Measurements from ENCODE around the gene RET. TPM values are rescaled to one million over a fixed set of nuclear protein-coding genes. Genes with fewer than 3 reads are reported as not detected.

RET gene
- total RNA-seq, result 10 to 100 TPM in 1 of 6 experiments, 1 to 10 TPM in 3, under 1 TPM in 2; 0.53 to 10.2 (median 1.4) TPM
- long read RNA-seq, result 0 reads

DNA sequence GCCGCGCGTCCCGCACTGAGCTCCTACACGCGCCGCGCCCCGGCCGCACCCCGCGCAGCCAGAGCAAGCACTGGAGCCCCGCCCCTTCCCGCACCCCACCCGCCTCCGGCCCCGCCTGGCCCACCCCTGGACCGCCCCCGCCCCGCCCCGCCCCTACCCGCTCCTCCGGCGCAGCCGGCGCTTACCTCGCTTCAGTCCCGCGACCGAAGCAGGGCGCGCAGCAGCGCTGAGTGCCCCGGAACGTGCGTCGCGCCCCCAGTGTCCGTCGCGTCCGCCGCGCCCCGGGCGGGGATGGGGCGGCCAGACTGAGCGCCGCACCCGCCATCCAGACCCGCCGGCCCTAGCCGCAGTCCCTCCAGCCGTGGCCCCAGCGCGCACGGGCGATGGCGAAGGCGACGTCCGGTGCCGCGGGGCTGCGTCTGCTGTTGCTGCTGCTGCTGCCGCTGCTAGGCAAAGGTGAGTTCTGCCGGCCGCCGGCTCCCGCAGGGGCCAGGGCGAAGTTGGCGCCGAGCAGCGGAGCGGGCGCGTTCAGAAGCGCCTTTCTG, at the start of gene RET:
Gene RET (plus strand): TSS at position 194 of the 545 bp plus-strand sequence. CDS start 190 bp downstream, at position 384.
- Histone ChIP-seq H3K4me1 (peaks cover 0 to 7% (median 0%) of the 10 kb centered on the region in 4 donors), H3K27me3 (no peaks in the 10 kb centered on the region), H3K27ac (no peak within 1 kb of the TSS), H3K9me3 (no peaks in the 10 kb centered on the region), H3K36me3 (no peaks in the 10 kb centered on the region), H3K4me3 (peak within 1 kb of the TSS; percentile 48 to 62 (median 52))
- 0% methylated on average over 6 of the region's 78 CpGs for WGBS (ENCODE audit: insufficient coverage, low coverage, low lambda C conversion rate, missing lambda C conversion rate)
- TF ChIP-seq POLR2A (IDR thresholded peaks at IDR 0.05), result no peak
- TF ChIP-seq, protein P1, sequence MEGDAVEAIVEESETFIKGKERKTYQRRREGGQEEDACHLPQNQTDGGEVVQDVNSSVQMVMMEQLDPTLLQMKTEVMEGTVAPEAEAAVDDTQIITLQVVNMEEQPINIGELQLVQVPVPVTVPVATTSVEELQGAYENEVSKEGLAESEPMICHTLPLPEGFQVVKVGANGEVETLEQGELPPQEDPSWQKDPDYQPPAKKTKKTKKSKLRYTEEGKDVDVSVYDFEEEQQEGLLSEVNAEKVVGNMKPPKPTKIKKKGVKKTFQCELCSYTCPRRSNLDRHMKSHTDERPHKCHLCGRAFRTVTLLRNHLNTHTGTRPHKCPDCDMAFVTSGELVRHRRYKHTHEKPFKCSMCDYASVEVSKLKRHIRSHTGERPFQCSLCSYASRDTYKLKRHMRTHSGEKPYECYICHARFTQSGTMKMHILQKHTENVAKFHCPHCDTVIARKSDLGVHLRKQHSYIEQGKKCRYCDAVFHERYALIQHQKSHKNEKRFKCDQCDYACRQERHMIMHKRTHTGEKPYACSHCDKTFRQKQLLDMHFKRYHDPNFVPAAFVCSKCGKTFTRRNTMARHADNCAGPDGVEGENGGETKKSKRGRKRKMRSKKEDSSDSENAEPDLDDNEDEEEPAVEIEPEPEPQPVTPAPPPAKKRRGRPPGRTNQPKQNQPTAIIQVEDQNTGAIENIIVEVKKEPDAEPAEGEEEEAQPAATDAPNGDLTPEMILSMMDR (IDR thresholded peaks at IDR 0.05), result no peak
- peak; percentile 63 to 81 (median 80) for ATAC-seq
- peak in 2 of 3 donors; percentile 54 to 80 for DNase-seq
- intact Hi-C loops (cut with DNase I), result loop anchor here in 1 of 2 donors (10.0 kb wide), 1 partner anchor 122 kb away; no protein-coding TSS in a partner anchor

DNA sequence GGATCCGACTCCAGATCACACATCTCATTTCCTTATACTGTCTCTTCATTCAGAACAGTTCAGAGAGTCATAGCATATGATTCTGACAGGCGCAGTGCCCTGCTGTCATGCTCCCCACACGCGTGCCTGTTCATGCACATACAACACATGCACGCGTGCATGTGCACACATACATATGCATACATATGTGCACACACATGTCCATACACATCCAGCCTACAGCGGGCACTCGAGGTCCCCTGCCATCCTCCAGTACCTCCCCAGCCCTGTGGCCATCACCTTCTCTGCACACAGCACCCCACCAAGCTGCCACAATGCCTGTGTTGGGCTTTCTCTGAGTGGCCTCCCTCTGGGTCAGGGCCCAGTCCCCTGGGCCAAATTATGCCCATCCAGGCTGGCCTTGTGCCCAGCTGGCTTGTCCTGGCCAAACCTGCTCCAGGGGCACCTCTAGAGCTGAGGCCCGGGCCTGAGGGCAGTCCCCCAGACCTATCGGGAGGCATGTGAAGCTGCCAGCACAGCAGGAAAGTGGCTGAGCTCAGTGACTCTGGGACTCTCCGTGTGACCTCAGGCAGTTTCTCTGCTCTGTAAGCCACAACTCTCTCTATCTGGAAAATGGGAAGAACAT, 49.4 kb upstream of the RET start:
- H3K27ac ChIP-seq, result no peak overlapping the region
- peaks cover 0 to 4% (median 0%) of the 10 kb centered on the region in 4 donors for H3K9me3 ChIP-seq
- peaks cover 0 to 6% (median 0%) of the 10 kb centered on the region in 4 donors for H3K4me1 ChIP-seq
- 89% methylated on average over 7 of the region's 11 CpGs for WGBS (ENCODE audit: insufficient coverage, low coverage, low lambda C conversion rate, missing lambda C conversion rate)
- TF ChIP-seq, protein P1 (IDR thresholded peaks at IDR 0.05), result no peak
- TF ChIP-seq POLR2A (IDR thresholded peaks at IDR 0.05), result no peak
- intact Hi-C loops (cut with DNase I), result no loop called here
- H3K36me3 ChIP-seq, result no peaks in the 10 kb centered on the region
- H3K4me3 ChIP-seq, result no peak overlapping the region
- DNase-seq, result no peak
- no peaks in the 10 kb centered on the region for H3K27me3 ChIP-seq
- ATAC-seq, result no peak

DNA sequence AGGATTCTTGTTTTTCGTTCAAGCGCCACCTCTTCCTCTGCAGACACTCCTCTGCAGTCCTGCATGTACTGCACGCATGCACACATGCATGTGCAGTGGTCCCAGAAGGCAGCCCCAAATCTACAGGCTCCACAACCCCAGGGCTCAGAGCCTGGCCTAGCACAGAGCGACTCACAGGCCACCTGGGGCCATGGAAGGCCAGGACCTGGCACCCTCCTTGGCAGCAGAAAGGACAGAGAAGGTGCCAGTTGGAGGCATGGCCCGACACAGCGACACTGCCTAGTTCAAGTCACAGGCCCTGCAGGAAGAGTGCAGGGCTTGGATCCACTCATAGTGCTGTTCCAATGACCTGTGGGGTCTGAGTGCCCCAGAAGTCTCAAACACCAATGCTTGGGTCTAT, 48.7 kb upstream of the RET start:
- no peak overlapping the region for H3K27ac ChIP-seq
- H3K36me3 ChIP-seq, result no peaks in the 10 kb centered on the region
- intact Hi-C loops (cut with DNase I), result no loop called here
- no peaks in the 10 kb centered on the region for H3K27me3 ChIP-seq
- TF ChIP-seq POLR2A (IDR thresholded peaks at IDR 0.05), result no peak
- TF ChIP-seq, protein P1 (IDR thresholded peaks at IDR 0.05), result no peak
- H3K4me1 ChIP-seq, result peaks cover 0 to 6% (median 0%) of the 10 kb centered on the region in 4 donors
- H3K9me3 ChIP-seq, result peaks cover 0 to 11% (median 0%) of the 10 kb centered on the region in 4 donors
- 60% methylated on average over 1 of the region's 6 CpGs for WGBS (ENCODE audit: insufficient coverage, low coverage, low lambda C conversion rate, missing lambda C conversion rate)
- no peak for ATAC-seq
- H3K4me3 ChIP-seq, result no peak overlapping the region
- DNase-seq, result no peak

DNA sequence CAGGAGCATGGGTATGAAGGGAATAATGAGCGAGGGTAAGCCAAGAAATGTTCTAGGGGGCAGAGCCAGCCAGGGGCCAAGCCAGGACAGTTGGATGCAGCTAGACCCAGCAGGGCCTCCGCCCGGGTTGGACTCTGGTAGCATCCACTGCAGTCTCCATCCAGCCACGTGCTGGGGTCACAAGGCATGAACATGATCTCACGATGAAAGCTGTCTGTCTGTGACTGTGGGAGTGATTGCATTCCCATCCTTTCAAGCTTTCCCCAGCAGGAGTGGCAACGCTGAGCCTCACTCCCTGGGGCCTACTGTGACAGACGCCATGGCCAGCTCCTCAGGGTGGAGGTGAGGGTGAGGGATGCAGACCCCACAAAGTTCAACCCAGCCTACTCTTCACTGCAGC, 47.8 kb upstream of the RET start:
- no peaks in the 10 kb centered on the region for H3K27me3 ChIP-seq
- DNase-seq (no peak), ATAC-seq (no peak)
- no peaks in the 10 kb centered on the region for H3K36me3 ChIP-seq
- intact Hi-C loops (cut with DNase I), result no loop called here
- peaks cover 0 to 6% (median 0%) of the 10 kb centered on the region in 4 donors for H3K4me1 ChIP-seq
- no peak overlapping the region for H3K4me3 ChIP-seq
- WGBS (ENCODE audit: insufficient coverage, low coverage, low lambda C conversion rate, missing lambda C conversion rate), result 75% methylated on average over 2 of the region's 7 CpGs
- H3K27ac ChIP-seq, result no peak overlapping the region
- TF ChIP-seq, protein P1 (IDR thresholded peaks at IDR 0.05), result no peak
- TF ChIP-seq POLR2A (IDR thresholded peaks at IDR 0.05), result no peak
- peaks cover 0 to 15% (median 0%) of the 10 kb centered on the region in 4 donors for H3K9me3 ChIP-seq

All from right lobe of liver (tissue), 6 donors.